IgD-negative memory B cell (primary cell): ENCODE results near the gene ITGAE. TPM values are rescaled to one million over a fixed set of nuclear protein-coding genes. Genes with fewer than 3 reads are reported as not detected.

Experiments used
- H3K27ac Mint-ChIP-seq, 3 donors: one replicate each; pipeline ENCODE4 v1.8.0; 2020 to 2022; ENCODE audit warnings: mild to moderate bottlenecking in 3 of 3, mixed read lengths in 3 of 3, moderate library complexity in 1 of 3
- H3K27me3 Mint-ChIP-seq: one replicate; pipeline ENCODE4 v1.8.0; 2021; ENCODE audit warnings: mixed read lengths
- H3K36me3 Mint-ChIP-seq: one replicate; pipeline ENCODE4 v1.8.0; 2020; ENCODE audit warnings: mild to moderate bottlenecking, mixed read lengths
- H3K4me1 Mint-ChIP-seq, 3 donors: one replicate each; pipeline ENCODE4 v1.8.0; 2020 to 2022; ENCODE audit warnings: mixed read lengths in 3 of 3, mild to moderate bottlenecking in 1 of 3
- H3K4me3 Mint-ChIP-seq, 4 donors: one replicate each; pipeline ENCODE4 v1.8.0; 2020 to 2022; ENCODE audit warnings: mild to moderate bottlenecking in 4 of 4, mixed read lengths in 4 of 4, moderate library complexity in 3 of 4
- H3K9me3 Mint-ChIP-seq, 3 donors: one replicate each; pipeline ENCODE4 v1.8.0; 2020 to 2021; ENCODE audit warnings: mixed read lengths in 3 of 3, mild to moderate bottlenecking in 1 of 3
- polyA plus RNA-seq: library from polyadenylated mRNA; unstranded; fragments of 300-500 nt; fragmentation: Illumina TruSeq; gene quantifications from one replicate; pipeline ENCODE4 v1.2.3, GENCODE V29; 2021

ITGAE gene
- polyA plus RNA-seq, 1 donor from 2014 or later = 125 TPM

- H3K4me3 Mint-ChIP-seq = peak overlapping the region in 1 of 4 donors; percentile 11
- H3K4me1 Mint-ChIP-seq = peaks cover 10 to 20% (median 18%) of the 10 kb centered on the region in 3 donors
- H3K27ac Mint-ChIP-seq = no peak overlapping the region
These were observed 32.6 kb downstream of the ITGAE start for GRCh38 chr17:3768341-3768740.

GRCh38 chr17:3766779-3767178, 34.2 kb downstream of the ITGAE start:
- H3K4me3 Mint-ChIP-seq = no peak overlapping the region

More at GRCh38 chr17:3768341-3768740, 32.6 kb downstream of the ITGAE start:
- no peaks in the 10 kb centered on the region for H3K9me3 Mint-ChIP-seq
- no peaks in the 10 kb centered on the region for H3K36me3 Mint-ChIP-seq
- no peaks in the 10 kb centered on the region for H3K27me3 Mint-ChIP-seq

GRCh38 chr17:3765981-3766380, 35.0 kb downstream of the ITGAE start:
- no peaks in the 10 kb centered on the region for H3K9me3 Mint-ChIP-seq
- H3K27ac Mint-ChIP-seq = peak overlapping the region; percentile 50 to 69 (median 54)
- H3K4me1 Mint-ChIP-seq = peaks cover 10 to 21% (median 19%) of the 10 kb centered on the region in 3 donors
- H3K4me3 Mint-ChIP-seq = peak overlapping the region in 3 of 4 donors; percentile 44 to 87 (median 81)
- no peaks in the 10 kb centered on the region for H3K36me3 Mint-ChIP-seq
- H3K27me3 Mint-ChIP-seq = no peaks in the 10 kb centered on the region

More at GRCh38 chr17:3766779-3767178, 34.2 kb downstream of the ITGAE start:
- peaks cover 10 to 22% (median 20%) of the 10 kb centered on the region in 3 donors for H3K4me1 Mint-ChIP-seq
- H3K36me3 Mint-ChIP-seq = no peaks in the 10 kb centered on the region
- peak overlapping the region in 1 of 3 donors; percentile 8 for H3K27ac Mint-ChIP-seq
- no peaks in the 10 kb centered on the region for H3K27me3 Mint-ChIP-seq
- H3K9me3 Mint-ChIP-seq = no peaks in the 10 kb centered on the region

GRCh38 chr17:3763777-3764170, 37.2 kb downstream of the ITGAE start:
- H3K27me3 Mint-ChIP-seq = no peaks in the 10 kb centered on the region

GRCh38 chr17:3762922-3763776, 37.8 kb downstream of the ITGAE start:
- Mint-ChIP-seq H3K27ac (peak overlapping the region in 2 of 3 donors; percentile 70 to 89), H3K9me3 (peaks cover 0 to 4% (median 0%) of the 10 kb centered on the region in 3 donors), H3K36me3 (peaks cover 2% of the 10 kb centered on the region), H3K4me3 (peak overlapping the region in 3 of 4 donors; percentile 13 to 82 (median 69)), H3K27me3 (no peaks in the 10 kb centered on the region), H3K4me1 (peaks cover 10 to 16% (median 13%) of the 10 kb centered on the region in 3 donors)

More at GRCh38 chr17:3763777-3764170, 37.2 kb downstream of the ITGAE start:
- Mint-ChIP-seq H3K4me1 (peaks cover 10 to 16% (median 13%) of the 10 kb centered on the region in 3 donors), H3K27ac (peak overlapping the region in 2 of 3 donors; percentile 70 to 89), H3K36me3 (peaks cover 2% of the 10 kb centered on the region), H3K9me3 (peaks cover 0 to 4% (median 0%) of the 10 kb centered on the region in 3 donors), H3K4me3 (peak overlapping the region in 1 of 4 donors; percentile 69)

GRCh38 chr17:3761918-3762380, 39.0 kb downstream of the ITGAE start:
- H3K4me1 Mint-ChIP-seq = peaks cover 7 to 16% (median 13%) of the 10 kb centered on the region in 3 donors
- H3K9me3 Mint-ChIP-seq = peaks cover 0 to 4% (median 0%) of the 10 kb centered on the region in 3 donors
- no peak overlapping the region for H3K4me3 Mint-ChIP-seq
- H3K27ac Mint-ChIP-seq = no peak overlapping the region
- peaks cover 2% of the 10 kb centered on the region for H3K36me3 Mint-ChIP-seq
- no peaks in the 10 kb centered on the region for H3K27me3 Mint-ChIP-seq

- H3K9me3 Mint-ChIP-seq = peaks cover 0 to 4% (median 0%) of the 10 kb centered on the region in 3 donors
- peaks cover 7 to 14% (median 11%) of the 10 kb centered on the region in 3 donors for H3K4me1 Mint-ChIP-seq
- H3K36me3 Mint-ChIP-seq = peaks cover 2% of the 10 kb centered on the region
- H3K27me3 Mint-ChIP-seq = no peaks in the 10 kb centered on the region
- H3K27ac Mint-ChIP-seq = no peak overlapping the region
- peak overlapping the region in 1 of 4 donors; percentile 18 for H3K4me3 Mint-ChIP-seq
These were observed 39.7 kb downstream of the ITGAE start for GRCh38 chr17:3761036-3761917.

- Mint-ChIP-seq H3K4me3 (peak overlapping the region in 1 of 4 donors; percentile 36), H3K27me3 (no peaks in the 10 kb centered on the region), H3K4me1 (peaks cover 0 to 8% (median 6%) of the 10 kb centered on the region in 3 donors), H3K36me3 (peaks cover 2% of the 10 kb centered on the region), H3K9me3 (peaks cover 0 to 4% (median 0%) of the 10 kb centered on the region in 3 donors), H3K27ac (peak overlapping the region in 1 of 3 donors; percentile 19)
These were observed 41.3 kb downstream of the ITGAE start for GRCh38 chr17:3759597-3760216.

GRCh38 chr17:3755335-3756030, 45.5 kb downstream of the ITGAE start:
- Mint-ChIP-seq H3K4me1 (peaks cover 5 to 14% (median 7%) of the 10 kb centered on the region in 3 donors), H3K36me3 (peaks cover 2% of the 10 kb centered on the region), H3K27ac (peak overlapping the region in 2 of 3 donors; percentile 64 to 78), H3K4me3 (peak overlapping the region; percentile 40 to 68 (median 60)), H3K27me3 (no peaks in the 10 kb centered on the region), H3K9me3 (peaks cover 0 to 4% (median 0%) of the 10 kb centered on the region in 3 donors)

GRCh38 chr17:3754458-3755334, 46.3 kb downstream of the ITGAE start:
- Mint-ChIP-seq H3K4me3 (peak overlapping the region in 3 of 4 donors; percentile 40 to 70 (median 66)), H3K27ac (peak overlapping the region in 1 of 3 donors; percentile 64), H3K27me3 (no peaks in the 10 kb centered on the region), H3K36me3 (no peaks in the 10 kb centered on the region), H3K9me3 (peaks cover 0 to 2% (median 0%) of the 10 kb centered on the region in 3 donors), H3K4me1 (peaks cover 5 to 15% (median 10%) of the 10 kb centered on the region in 3 donors)

GRCh38 chr17:3754066-3754457, 46.9 kb downstream of the ITGAE start:
- H3K4me1 Mint-ChIP-seq = peaks cover 5 to 15% (median 10%) of the 10 kb centered on the region in 3 donors
- no peaks in the 10 kb centered on the region for H3K27me3 Mint-ChIP-seq
- H3K36me3 Mint-ChIP-seq = no peaks in the 10 kb centered on the region
- no peaks in the 10 kb centered on the region for H3K9me3 Mint-ChIP-seq
- H3K27ac Mint-ChIP-seq = peak overlapping the region in 2 of 3 donors; percentile 18 to 31
- no peak overlapping the region for H3K4me3 Mint-ChIP-seq

GRCh38 chr17:3753624-3754023, 47.4 kb downstream of the ITGAE start:
- Mint-ChIP-seq H3K27ac (peak overlapping the region in 2 of 3 donors; percentile 23 to 31), H3K9me3 (no peaks in the 10 kb centered on the region), H3K27me3 (no peaks in the 10 kb centered on the region), H3K4me3 (no peak overlapping the region), H3K4me1 (peaks cover 5 to 15% (median 10%) of the 10 kb centered on the region in 3 donors), H3K36me3 (no peaks in the 10 kb centered on the region)

GRCh38 chr17:3751836-3752235, 49.2 kb downstream of the ITGAE start:
- Mint-ChIP-seq H3K9me3 (no peaks in the 10 kb centered on the region), H3K36me3 (no peaks in the 10 kb centered on the region), H3K4me1 (peaks cover 5 to 15% (median 10%) of the 10 kb centered on the region in 3 donors), H3K4me3 (no peak overlapping the region), H3K27me3 (no peaks in the 10 kb centered on the region), H3K27ac (no peak overlapping the region)
